GM21526 (cell line): ENCODE data around the gene TMEM51.

Experiments
- ATAC-seq: cut with Tn5 transposase; IDR thresholded peaks from one replicate; pipeline ENCODE4 v1.9.1; 2021; ENCODE audit warnings: moderate library complexity; ENCODE audit not compliant: unreplicated experiment, low FRiP score

TMEM51 gene

DNA sequence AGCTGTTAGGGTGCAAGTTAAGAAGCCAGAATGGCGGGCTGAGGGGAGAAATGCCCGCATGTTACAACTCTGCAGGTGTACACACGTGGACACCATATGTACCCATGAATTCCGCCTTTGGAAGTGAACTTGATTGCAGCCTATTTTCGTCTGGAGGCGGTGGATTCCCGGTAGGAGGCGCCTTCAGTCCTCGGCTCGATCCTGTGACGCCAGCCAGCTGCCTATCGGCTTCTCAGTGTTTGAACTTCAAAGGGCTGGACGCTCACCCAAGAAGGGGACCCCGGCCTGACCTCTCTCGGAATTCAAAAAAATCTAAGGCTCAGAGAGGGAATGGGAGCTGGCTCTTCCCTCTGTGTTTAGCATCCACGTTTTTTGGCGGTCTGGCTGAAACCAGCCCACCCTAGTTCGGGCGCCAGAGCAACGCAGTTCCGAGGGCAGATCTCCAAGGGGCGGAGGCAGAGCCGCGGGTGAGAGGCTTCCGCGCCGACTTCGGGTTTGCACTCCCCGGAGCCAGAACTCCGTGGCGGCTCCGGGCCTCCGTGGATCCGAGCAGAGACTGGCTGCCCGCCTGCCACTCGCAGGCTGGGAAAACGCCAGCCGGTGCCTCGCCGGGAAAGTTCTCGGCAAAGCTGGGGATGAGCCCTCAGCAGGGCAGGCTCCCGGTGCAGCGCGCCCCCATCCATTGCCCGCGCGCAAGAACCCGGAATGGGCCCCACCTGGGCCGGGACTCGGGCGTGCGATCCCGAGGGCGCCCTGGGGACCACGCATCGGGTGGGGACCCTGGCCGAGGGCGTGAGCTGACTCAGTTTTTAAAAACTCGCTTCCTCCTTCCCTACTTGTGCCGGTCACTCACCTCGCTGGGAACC is 996 bp upstream of the TMEM51 start:
- no peak for ATAC-seq

DNA sequence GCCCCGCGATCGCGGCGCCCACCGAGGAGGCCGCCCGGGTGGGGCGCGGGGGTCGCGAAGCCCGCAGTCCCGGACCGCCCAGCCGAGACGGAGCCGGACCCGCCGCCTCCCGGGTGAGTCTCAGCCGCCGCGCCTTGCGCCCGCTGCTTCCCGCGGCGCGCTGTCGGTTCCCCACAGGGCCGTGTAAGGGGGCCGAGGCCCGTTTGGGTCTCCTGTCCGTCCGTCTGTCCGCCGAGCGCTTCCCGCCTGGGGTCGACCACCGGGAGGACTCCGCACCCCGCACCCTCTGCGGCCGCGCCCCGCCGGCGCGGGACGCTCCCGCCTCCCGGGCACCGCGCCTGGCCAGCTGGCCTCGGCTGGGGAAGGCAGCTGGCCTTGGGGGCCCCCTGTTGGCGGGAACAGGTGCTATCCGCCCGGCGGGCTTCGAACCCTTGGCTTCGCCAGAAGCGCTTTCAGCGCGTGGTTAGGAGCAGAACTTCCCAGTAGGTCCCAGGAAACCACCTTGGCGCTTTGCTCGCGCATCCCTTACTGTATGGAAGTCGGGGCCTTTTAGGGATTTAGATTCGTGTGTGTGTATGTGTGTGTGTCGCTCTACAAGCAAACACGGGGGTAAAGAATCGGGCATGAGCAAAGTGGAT is 414 bp downstream of the TMEM51 start:
- no peak for ATAC-seq

DNA sequence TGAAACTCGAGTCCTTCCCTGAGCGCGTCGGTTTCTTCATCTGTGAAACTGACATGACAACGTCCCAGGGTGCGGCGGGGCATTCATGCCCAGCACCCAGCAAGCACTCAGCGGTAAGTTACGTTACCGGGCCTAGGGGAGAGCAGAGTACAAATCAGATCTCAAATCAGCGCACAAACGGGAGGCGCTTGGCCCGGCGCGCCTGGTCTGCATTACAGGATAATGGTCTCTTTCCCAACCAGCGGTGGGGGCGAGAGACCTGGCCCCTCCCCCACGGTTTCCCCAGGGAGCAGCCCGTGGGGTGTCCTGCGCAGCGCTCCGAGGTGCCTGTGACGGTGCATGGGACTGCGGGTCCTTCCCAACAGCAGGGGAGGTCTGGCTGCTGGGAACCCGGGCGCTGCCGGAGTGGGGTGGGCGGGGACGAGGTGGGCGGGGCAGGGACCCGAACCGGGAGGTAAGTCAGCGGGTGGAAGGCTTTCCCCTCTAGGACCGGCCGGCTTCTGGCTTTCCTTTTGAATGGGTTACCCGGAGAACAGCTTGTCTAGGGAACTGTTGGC is 1.0 kb downstream of the TMEM51 start:
- ATAC-seq: no peak

DNA sequence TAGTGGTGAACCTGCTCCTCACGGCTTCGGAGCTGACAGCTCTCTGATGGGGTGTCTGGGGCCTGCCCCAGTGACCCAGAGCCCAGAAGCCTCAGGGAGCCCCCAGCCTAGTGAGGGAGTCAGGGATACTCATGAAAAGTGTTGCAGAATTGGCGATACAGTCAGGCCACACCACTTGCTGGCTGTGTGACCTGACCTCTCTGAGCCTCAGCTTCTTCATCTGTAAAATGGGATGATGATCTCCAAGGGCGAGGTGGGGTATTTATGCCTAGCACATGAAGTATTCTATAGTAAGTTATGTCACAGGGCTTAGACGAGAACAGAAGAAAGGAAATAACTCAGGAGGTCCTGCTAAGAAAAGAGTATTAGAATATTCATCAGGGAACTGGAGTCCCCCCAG is 1.6 kb downstream of the TMEM51 start:
- no peak for ATAC-seq

DNA sequence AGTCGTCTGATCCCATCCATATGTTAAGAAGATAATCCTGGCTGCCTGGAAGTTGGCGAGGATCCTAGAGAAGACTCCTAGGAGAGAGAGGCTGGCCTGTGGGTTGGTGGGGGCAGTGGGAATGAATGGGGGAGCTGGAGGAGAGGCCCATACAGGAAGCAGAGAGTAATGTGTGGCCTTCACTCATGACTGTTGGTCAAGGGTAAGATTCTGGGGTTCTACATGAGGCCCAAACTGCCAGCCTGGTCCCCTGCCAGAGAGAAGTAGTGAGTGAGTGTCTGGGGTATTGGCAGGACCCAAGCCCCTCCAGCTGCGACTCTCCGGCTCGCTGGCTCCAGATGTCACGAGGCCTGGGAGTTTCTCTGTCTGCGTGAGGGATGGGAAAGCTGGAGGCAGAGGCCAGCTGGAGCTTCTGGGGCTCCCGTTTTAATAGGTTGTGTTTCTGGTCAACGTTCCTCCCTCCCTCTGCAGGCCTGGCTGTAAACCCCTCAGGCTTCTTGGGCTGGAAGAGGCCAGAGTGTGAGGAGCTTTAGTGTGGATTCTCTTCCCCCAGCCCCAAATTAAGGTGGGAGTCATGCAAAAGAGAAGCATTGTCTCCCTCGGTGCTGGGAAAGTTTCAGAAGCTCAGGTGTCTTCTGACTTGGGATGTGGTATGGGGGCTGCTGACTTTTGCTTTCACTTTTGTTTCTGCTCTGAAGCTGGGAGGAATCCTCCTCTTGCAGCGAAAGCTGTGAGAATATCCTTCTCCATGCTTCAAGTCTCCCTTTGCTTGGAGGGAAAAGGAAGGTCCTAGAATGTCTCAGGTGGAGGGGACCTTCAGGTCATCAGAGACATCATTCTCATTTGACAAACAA is 2.6 kb downstream of the TMEM51 start:
- ATAC-seq: no peak

DNA sequence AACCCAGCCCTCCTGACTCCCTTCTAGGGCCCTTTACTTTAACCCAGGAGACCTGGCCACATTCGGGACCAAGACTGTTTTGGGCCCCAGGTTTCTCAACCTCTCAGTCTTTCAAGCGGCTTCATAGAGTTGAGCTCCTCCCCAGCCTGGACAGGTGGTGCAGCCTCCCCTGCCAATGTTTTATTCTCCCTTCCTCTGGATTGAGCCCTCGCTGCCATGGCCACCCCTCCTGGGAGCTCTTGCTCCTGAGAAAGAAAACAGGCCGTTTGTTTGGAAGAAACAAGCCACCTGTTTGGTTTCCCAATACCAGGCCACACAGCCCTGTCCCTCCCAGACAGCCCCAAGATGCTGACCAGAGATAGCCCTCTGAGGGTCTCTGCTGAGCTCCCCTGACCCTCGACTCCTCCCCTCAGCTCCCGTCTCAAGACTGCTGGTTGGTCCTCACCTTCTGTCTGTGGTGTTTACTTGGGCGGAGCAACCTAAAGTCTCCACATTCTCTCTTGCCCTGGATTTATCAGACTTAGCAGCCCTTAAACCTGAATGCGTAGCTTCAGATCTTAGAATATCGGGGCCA is 3.3 kb downstream of the TMEM51 start:
- no peak for ATAC-seq

DNA sequence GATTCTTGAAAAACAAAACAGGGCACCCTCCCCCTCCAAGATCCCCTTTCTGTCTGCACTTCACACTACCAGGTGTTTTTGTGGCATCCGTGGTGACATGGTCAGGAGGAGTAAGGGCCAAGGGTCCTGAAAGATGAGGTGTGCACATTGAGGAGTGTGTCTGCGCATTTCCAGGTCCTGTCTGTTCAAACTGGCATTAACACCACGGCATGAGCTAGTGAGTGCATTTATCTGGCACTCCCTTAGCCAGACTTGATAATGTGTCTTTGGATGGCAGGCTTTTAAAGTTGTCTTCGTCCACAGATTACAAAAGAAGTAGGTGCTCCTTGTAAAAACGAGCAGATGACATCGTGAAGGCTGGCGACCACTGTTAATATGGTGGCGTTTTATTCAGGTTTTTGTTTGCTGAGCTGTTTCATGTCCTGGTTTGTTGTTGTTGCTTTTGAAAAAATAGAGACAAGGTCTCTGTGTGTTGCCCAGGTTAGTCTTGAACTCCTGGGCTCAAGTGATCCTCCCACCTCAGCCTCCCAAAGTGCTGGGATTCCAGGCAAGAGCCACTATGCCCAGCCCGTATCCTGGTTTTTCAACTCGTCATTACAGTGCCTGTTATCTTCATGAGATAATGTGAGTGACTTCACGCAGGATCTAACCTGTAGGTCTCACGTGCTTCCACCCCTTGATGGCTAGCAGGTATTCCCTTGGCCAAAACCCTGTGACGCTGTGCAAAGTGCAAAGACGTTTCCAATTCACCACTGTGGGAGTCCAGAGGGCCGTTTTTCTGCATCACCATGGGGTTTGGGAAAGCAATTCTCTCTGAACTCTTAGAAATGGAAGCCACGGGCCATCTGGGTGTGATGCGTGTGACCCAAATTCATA is 4.2 kb downstream of the TMEM51 start:
- no peak for ATAC-seq

DNA sequence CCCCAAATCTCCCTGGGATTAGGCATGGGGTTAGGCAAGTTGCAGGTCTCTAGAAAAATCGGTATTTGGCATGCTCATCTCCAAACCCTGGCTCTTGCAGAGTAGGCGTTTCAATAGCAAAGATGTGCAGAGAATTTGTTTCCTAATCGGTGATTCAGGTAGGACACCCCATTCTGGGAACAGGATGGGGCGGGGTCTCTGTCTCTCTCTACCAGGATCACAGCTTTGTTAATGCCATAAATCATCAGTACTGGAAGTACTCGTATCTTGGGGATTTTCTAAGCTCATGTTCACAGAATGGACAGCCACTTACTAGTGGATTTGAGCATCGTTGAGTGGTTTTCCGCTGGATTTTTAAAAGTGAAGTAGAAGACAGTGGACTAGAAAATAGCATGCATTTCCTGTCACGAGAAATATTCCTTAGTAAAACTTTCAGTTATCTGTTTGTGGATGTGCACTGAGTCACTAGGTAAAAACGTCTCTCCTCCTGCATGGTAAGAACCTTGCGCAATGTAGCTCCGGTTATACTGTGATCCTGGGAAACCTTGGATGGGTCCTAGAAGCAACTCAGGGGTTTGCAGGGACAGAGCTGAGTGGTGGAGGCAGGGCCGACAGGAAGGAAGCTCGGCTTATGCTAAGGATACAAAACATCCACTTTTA is 5.1 kb downstream of the TMEM51 start:
- ATAC-seq: no peak

DNA sequence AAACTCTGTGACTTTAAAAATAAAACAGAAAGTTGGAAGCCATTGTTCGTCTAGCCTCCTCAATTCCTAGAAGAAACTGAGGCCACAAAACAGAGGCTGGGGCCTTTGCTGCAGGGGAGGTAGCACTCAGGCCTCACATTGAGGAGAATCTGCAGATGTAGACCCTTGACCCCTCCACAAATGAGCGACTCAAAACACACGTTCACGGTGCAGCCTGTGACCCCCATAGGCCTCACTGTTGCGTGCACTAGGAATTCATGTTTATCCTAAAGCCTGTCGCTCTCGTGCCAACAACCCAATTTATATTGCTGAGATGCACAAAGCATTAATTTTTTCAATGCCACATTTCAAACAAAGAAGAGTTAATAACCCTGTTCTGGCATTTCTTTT is 5.6 kb downstream of the TMEM51 start:
- ATAC-seq: no peak

DNA sequence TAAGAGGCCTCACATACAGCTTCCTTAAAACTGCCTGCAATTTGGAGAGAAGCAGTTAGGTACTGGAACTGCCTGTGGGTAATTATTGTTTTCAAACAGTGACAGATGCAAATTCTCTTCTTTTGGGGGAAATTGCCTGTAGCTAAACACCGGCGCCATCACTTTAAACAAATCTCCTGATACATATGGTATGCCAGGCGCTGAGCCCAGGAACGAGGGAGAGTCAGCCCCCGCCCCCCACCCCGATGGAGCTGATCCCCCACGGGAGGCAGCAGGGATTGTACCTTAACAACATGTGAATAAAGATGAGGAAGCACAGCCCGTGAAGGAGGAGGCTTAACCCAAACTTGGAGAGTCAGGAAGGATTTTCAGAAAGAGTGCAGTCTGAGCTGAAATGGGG is 7.1 kb downstream of the TMEM51 start:
- ATAC-seq: no peak

DNA sequence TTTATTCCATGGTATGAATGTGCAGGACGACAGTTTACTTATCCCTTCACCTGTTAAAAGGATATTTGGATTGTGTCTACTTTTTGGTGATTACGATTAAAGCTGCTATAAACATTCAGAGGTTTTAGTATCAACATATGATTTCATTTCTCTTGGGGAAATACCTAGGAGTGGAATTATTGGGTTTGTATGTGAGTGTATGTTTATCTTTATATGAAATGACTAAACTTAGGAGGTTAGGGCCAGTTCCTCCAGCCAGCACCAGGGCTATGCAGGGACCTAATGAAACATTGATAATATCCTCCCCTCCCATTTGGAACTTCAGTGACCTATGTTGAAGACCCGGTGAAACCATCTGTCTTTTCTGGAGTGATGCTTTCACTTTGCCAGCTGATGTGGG is 13.8 kb downstream of the TMEM51 start:
- no peak for ATAC-seq

DNA sequence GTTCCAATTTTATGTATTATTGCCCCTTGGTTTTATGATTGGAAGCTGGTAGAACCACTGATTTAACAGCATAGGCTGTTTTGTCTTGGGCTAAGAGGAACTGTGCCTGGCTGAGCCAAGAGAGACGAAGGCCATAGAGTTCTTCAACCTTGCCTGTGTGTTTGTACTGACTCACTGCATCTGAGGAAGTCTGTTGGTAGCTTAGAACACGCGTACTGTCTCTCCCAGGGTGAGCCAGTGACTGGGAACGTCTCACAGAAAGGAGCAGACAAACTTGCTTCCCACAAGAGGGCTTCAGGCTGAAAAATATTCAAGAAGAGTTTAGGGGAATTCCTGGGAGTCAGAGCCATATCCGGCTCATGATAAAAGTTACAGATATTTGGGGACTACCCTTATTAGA is 14.9 kb downstream of the TMEM51 start:
- ATAC-seq: no peak

DNA sequence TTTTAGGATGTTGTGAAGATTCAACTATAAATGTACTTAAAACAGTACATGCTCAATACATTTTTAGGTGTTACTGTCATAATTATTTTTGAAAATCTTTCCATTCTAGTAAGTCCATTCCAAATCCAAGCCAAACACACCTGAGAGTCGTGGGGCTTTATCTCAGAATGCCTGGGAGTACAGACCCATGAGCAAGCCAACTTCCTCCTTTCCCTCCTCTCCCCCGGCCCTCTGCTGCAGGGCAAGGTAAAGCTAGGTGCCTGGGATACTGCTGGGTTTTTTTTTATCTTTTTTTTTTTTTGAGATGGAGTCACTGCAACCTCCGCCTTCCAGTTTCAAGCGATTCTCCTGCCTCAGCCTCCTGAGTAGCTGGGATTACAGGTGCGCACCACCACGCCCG is 16.5 kb downstream of the TMEM51 start:
- ATAC-seq: no peak

DNA sequence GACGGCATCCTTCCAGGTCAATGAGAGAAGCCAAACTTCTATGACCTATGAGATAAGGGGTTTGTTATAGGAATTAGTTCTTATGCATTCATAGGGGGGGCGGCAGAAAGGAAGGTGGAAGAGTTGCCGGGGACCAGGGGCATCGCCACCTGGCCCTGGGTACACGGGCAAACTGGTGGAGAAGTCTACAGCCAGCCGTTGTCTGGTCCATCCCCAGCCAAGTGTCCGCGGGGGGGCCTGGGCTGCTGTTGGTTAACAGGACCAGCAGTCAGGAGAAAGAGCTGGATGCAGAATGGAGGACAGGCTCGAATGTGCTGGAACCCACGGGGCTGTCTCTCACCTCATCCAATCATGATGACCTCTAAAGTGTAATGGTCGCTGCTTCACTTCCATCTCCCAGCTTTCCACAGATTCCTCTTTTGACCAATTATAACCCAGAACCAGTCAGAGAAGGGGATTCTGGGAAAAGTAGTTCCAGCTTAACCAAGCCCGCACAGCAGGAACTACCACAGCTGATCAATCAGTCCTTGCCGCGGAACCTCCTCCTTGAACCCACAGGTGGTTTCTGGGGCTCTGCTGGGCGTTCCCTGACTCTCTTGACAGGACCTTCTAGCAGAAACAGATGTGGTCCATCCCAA is 17.8 kb downstream of the TMEM51 start:
- no peak for ATAC-seq

DNA sequence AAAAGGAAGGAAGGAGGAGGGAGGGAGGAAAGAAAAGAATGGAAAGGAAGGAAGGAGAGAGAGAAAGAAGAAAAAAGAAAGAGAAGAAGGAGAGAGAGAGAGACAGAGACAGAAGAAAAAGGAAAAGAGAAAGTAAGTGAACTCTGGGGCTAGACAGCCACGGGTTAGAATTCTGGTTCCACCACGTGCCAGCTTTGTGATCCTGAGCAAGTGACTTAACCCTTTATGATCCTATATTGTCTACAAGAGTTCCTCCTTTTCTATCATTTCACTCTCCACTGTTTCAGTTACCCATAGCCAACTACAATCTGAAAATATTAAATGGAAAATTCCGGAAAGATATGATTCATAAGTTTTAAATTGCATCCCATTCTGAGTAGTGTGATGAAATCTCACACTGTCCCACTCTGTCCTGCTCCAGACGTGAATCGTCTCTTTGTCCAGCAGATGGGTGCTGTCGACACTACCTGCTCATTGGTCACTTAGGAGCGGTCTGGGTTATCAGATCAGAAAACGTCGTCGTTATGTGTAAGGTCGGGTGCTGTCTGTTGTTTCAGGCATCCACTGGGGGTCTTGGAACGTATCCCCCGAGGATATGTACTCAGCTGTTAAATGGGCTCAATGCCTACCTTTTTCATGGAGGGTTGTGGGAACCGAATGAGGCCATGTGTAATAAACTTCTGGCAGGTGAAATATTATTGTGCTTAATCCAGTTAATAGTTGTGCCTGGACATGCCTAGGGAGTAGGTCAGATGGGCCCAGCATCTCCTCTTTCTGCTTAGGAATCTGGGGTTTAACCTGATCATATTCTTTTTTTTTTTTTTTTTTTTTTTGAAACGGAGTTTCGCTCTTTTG is 19.1 kb downstream of the TMEM51 start:
- ATAC-seq: no peak

DNA sequence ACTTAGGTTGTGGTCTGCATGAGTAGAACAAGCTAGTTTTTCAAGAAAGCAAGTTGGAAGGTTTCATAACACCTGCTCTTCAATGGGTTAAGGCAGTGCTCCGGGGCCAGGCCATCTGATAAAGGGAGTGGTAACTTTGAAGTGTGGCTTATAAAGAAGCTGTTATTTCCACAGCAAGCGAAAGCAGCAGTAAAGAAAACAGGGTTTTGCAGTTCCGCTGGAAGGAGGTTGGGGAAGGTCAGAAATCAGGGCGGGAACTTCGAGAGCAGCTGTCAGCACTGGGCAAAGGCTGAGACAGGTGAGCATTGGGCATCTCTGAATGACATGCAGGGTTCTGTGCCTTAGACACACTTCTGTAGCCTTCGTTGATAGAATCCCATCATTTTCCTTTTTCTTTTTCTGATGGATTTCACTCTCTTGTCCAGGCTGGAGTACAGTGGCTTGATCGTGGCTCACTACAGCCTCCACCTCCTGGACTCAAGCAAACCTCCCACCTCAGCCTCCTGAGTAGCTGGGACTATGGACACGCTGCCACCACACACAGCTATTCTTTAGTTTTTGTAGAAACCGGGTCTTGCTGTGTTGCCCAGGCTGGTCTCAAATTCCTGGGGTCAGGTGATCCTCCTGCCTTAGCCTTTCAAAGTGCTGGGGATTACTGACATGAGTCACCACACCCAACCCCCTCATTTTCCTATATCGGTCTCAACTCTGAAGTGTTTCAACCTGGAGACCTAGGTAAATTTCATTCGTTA is 20.5 kb downstream of the TMEM51 start:
- no peak for ATAC-seq

DNA sequence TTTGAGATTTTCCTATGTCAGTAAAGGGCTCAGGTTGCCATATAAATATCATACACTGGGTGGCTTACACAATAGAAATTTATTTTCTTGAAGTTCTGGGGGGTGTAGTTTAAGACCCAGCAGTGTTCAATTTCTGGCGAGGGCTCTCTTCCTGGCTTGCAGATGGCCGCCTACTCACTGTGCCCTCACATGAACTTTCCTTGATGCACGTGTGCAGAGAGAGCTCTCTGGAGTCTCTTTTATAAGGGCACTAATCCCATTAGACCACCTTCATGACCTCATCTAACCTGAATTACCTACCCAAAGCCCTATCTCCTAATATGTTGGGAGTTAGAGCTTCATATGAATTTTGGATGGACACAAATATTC is 21.1 kb downstream of the TMEM51 start:
- ATAC-seq: no peak
